ENCODE data around the gene XPNPEP2.

DNA sequence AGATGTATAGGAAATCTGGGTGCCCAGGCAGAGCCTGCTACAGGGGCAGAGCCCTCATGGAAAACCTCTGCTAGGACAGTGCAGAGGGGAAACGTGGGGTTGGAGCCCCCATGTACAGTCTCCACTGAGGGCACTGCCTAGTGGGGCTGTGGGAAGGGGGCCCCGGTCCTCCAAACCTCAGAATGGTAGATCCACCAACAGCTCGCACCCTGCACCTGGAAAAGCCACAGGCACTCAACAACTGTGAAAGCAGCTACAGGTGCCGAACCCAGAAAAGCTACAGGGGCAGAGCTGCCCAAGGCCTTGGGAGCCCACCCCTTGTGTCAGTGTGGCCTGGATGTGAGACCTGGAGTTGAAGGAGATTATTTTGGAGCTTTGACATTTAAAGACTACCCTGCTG is 5.4 kb upstream of the XPNPEP2 start:
- TF ChIP-seq, protein P1, sequence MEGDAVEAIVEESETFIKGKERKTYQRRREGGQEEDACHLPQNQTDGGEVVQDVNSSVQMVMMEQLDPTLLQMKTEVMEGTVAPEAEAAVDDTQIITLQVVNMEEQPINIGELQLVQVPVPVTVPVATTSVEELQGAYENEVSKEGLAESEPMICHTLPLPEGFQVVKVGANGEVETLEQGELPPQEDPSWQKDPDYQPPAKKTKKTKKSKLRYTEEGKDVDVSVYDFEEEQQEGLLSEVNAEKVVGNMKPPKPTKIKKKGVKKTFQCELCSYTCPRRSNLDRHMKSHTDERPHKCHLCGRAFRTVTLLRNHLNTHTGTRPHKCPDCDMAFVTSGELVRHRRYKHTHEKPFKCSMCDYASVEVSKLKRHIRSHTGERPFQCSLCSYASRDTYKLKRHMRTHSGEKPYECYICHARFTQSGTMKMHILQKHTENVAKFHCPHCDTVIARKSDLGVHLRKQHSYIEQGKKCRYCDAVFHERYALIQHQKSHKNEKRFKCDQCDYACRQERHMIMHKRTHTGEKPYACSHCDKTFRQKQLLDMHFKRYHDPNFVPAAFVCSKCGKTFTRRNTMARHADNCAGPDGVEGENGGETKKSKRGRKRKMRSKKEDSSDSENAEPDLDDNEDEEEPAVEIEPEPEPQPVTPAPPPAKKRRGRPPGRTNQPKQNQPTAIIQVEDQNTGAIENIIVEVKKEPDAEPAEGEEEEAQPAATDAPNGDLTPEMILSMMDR (IDR thresholded peaks at IDR 0.05; ENCODE audit: insufficient read depth, low read depth, low read length) = no peak
- no peak for TF ChIP-seq EZH2 (IDR thresholded peaks at IDR 0.05; ENCODE audit: insufficient read depth, low read length)
